RKO (cell line): Measurements from ENCODE around the gene KRABD2.
"Not testable (repeated sequence)": the region's sequence is repeated elsewhere in the genome, so short reads cannot be mapped to it uniquely, and the experiment has no call there.

Experiments used
- DNase-seq: peaks from one replicate; pipeline ENCODE4 v3.0.0-alpha.2; 2016; ENCODE audit warnings: low spot score

Gene KRABD2

DNA sequence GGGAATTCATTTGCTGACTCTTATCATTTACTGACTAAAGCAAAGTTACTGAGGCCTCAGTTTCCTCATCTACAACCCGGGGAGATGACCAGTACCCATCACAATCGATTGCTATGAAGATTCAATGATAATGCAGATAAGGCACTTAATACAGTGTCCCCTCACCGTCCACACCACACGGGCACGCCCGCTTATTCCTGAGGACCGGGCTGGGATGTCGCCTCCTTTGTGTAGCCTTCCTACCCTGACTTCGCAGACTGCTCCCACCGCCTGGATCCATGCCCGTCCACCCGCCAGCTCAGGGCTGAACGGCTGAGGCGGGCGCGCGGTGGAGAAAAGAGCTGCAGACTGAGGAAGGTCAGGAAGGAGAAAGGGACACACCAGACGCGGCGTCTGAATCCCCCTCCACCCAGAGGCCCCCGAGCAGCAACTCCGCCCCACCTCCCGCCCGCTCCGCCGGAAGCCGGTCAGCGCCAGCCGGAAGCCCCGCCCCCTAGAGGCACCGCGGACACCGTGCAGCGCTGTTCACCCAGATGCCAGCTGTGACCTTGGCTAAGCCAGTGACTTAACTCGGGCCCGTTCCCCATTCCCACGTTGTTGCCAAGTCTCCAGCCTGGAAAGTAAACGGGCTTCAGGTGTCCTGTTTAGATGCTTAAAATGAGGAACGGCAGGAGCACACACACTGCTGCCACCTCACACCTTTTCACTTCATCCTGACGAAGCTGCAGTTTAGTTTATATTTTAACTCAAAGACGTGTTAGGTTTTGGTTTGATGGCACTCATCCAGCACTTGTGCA lies at the start of gene KRABD2:
KRABD2 (minus strand) TSS at position 434 of the 797 bp plus-strand sequence.
- peak; percentile 94 for DNase-seq

DNA sequence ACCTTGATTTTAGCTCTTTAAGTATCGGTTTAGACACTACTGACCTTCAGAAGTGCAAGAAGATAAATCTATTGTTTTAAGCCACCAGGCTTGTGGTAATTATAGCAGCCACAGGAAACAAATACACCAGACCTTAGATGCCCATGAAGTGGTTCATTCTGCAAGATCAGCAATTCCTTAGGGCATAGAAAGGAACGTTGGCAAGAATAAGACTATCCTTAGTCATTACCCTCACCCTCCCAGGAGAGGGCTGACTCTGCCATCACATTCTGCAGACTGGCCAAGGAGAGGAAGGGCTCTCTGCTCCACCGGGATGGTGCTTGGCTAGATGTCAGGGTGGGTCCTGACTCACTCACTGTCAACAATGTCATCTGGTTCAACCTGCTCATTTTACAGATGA lies 45.1 kb upstream of the KRABD2 start:
- DNase-seq = no peak

DNA sequence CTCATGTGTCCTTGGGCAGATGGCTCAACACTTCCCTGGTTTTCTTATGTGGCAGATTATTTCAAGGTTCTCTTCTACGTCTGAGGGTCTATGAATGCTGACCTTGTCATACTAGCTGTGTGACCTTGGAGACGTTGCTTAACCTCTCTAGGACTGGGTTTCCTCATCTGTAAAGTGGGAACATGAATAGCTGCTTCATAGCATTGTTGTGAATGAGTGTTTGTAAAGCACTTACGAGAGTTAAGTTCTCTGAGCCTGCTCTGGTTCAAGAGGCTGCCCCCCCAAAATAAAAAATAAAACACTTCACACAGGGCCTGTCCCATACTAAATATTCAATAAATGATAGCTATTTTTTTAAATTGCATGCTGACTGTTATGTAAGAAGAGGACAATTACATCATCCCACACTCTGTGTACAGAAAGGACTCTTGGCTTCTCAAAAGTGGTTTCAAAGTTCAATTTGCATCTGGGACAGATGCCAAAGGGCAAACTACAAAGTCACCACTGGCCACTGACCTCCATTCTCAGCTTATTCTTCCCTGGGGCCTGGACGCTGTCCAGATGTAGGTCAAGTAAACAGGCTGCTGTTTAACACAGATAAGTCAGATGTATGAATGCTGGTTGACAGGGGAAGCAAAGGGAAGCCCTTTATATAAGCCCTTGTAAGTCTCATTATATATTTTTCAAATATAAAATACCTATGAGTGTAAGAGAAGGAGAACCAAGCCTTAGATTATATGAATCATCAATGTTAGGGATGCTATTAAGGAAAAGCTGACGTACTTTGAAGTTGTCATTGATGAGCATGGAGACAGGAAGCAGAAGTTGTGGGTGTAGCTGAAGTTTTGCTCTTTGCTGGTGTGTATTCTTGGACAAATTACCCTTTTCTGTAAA lies 43.8 kb upstream of the KRABD2 start:
- no peak for DNase-seq

DNA sequence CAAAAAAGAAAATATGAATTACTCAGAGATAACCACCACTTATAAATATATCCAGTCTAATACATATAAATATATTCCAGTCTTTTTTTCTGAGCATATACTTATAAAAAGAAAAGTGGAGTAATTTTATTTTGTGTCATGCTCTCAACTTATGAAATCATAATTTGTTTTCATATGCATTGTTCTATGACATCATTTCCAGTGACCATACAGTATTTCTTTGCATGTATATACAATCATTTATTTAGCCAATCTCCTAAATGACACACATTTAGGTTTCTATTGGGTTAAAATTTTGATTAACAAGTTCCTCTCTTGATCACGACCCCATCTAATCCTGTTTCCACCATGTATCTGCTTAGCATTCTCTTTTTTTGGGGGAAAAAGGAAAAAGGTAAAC lies 42.8 kb upstream of the KRABD2 start:
- DNase-seq = no peak

DNA sequence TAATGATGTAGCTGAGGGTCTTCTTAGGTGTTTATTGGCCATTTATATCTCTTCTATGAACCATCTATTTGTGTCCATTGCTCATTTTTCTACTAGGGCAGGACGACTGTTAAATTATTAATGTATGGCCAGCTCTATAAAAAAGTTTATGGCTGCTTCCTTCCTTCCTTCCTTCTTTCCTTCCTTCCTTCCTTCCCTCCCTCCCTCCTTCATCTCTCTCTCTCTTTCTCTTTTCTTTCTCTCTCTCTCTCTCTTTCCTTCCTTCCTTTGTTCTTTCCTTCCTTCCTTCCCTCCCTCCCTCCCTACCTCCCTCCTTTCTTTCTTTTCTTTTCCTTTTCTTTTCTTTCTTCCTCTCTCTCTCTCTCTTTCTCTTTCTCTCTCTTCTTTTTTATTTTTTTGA lies 42.0 kb upstream of the KRABD2 start:
- DNase-seq = no peak

DNA sequence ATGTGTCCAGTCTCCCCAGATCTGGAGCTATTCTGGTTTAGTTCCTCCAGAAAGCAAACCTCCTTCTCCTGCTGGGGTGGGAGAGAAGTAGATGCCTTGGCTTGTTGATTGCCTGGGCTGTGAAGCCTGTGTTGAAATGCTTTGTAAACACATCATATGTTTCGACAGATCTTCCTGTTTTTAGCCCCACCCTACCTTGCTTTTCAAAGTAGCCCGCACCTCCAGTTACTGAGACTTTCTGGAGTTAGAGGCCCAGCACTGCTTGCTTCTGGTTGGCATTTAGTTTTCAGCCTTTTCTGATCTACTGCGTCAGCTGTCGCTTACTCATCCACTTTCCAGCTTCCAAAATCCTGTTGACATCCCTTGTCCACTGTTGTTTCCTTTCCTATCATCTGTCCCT lies 41.3 kb upstream of the KRABD2 start:
- no peak for DNase-seq

DNA sequence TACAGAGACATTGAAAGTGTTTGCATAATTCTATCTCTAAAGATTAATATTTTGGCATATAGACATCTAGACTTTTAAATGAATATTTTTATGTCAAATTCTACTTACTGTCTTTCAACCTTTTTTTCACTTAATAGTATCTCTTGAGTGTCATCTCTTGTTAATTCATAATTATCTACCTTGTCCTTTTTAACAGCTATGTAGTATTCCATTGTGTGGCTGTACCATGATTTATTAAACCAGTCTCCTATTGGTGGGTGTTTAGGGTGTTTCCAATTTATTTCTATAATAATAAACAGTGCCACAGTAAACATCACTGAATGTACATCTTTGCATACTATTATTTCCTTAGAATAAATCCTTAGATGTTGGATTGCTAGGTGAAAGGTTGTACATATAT lies 37.4 kb upstream of the KRABD2 start:
- no peak for DNase-seq

DNA sequence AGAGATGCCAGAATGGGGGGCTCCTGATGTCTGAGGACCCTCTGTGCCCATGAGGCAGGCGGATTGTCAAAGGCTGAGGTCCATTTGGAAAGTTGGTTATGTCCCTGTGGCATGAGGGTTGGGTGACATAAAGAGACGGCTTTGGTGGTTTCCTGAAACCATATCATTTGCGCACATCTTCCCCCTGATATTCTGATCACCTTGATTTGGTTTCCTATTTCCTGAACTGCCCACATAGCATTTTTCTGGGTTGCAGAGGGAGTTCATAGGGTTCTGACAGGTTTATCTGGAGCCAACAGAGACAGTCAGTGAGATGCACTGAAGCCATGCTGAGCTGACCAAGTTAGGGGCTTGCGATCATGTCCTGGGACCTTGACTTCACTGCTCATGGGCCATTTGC lies 36.8 kb upstream of the KRABD2 start:
- DNase-seq = no peak

DNA sequence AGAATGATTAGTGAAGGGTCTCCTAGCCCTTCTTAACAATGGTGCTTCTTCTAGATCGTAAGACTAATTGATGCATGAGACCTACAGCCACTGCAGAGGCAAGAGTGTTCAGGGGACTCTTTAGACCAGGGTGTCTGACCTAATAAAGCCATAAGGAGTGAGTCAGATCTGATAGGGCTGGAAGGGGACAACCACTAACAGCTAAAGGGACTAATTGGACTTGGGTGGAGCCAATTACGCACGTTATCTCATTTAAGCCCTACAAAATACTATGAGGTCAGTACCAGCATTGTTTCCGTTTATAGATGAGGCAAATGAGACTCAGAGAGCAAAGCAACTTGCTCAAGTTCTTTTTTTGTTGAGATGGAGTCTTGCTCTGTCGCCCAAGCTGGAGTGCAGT lies 35.6 kb upstream of the KRABD2 start:
- no peak for DNase-seq

DNA sequence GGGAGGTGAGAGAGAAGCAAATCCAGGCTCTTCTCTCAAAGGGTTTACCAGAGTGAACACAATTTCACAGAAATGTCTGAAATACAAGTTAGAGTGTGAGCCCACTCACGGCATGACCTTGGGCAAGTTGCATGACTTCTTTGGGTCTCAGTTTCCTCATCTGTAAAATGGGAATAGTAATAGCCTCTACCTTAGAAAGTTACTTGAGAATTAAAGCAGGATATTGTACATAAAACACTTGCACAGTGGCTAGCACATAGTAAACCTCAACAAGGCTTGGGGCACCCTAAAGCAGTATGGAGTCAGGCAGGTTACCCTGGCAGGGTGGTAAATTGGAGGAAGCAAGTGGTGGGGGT lies 34.4 kb upstream of the KRABD2 start:
- no peak for DNase-seq

DNA sequence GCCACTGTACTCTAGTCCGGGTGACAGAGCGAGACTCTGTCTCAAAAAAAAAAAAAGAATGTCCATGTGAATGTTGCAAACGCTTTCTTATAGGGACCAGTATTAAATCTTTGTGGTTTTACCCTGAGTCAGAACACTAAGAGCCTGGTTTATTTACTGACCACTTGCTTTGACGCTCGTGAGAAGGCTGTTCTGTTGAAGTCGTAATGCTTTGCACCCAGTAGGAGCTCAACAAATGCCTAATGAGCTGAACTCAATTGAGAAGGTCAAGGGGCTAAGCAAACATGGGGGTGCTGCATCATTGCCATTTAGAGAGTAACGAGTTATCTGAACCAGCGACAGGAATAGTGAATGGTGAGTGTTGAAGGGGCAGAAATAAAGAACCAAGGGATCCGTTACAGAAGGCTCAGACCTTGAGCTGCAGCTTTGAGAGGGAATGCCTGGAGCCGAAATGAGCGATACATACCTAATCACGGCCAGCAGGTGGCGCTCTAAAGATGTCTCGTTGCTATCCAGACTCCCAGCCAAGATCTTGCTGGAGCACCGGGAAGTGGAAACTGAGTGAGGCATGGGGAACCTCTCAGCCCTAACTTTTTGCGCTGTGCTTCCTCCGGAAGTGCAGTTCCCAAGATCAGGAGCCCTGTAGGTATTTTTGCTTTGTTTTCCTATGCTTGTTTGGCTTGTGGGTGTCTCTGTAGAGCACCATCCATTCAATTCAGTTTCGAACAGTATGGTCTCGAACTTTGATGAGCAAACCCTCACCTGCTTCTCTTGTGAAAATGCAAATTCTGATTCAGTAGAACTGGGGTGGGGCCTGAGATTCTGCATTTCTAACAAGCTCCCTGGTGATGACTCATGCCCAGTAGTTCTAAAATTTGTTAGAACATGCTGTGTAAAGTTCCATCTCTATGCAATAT lies 33.7 kb upstream of the KRABD2 start:
- peak; percentile 87 for DNase-seq

DNA sequence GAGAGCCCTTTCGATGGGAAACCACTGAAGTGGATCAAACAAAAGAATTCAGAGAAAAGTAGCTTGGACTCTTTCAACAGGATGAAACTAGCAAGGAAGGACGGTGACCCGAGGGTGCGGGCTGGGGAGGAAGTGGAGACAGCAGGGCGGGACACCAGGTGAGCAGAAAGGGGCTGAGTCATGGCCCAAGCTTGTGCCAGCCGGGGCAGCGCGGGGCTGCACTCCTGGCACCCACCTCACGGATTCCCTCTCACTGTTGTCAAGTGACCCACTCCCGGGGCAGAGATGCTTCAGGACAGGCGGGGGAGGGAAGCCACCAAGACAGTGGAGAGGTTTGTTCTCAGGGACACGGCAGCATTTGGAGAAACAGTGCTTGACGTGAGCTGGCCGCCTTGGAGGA lies 31.9 kb upstream of the KRABD2 start:
- DNase-seq = no peak

DNA sequence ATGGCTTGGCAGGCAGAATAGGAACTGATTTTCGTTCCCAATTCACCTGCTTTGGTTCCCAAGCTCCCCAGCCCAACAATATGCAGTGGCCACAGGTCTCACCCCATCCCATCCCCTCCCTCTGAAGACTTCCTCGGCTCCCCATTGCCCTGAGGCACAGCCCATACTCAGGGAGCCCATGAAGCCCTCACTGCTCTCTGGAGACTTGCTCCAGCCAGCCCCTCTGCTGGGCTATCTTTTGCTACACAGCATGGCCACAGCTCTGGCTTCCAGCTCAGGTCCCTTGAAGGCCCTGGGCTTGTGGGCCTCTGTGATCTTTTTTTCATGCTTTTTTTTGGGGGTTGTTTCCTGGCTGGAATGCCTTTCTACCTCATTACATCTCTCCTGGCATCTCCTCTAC lies 29.7 kb upstream of the KRABD2 start:
- DNase-seq = no peak

DNA sequence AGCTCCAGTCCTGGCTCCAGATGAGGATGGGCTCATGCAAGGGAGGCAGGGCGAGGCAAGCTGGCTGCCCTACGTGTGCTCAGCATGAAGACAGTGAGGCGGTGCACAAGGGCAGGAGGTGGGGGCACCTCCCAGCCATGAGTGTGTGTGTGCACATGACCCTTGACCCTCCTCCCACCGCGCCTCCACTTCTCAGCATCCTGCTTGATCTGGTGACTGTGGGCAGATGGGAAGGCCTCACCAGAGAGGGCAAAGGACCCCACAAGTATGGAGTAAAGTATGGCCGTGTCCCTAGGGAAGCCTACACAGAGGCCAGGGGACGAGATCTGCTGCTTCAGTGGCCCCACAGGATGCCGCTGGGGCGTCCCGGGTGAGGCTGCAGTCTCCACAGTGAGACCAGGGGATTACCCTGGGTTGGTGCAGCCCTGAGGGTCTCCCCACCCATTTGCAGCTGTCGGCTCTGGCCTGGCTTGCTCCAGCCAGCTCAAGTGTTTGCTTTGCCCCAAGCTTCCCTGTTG lies 29.1 kb upstream of the KRABD2 start:
- no peak for DNase-seq

DNA sequence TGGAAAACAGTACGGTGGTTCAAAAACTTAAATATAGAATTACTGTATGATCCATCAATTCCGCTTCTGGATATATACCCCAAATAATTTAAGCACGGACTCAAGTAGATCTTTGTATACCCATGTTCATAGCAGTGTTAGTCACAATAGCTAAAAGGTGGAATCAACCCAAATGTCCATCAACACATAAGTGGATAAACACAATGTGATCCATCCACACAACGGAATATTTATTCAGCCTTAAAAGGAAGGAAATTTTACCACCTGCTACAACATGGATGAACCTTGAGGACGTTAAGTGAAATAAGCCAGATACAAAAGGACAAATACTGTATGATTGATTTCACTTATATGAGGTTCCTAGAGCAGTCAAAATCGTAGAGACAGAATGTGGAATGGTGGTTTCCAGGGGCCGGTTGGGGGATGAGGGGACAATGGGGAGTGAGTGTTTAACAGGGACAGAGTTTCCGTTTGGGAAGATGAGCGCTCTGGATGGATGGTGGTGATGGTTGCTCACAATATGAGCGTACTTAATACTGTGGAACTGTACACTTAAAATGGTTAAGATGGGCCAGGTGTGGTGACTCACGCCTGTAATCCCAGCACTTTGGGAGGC lies 26.5 kb upstream of the KRABD2 start:
- DNase-seq = no peak

DNA sequence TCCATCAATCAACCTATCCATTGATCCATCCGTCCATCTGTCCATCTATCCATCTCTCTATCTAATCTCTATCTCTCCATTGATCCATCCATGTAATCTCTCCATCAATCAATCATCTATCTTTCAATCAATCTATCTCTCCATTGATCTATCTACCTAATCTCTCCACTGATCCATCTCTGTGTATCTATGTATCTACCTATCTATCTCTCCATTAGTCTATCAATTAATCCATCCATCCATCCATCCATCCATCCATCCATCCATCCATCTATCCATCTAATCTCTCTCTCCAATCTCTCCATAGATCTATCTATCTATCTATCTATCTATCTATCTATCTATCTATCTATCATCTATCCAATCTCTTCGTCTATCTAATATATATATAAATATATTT lies 24.6 kb upstream of the KRABD2 start:
- no peak for DNase-seq

DNA sequence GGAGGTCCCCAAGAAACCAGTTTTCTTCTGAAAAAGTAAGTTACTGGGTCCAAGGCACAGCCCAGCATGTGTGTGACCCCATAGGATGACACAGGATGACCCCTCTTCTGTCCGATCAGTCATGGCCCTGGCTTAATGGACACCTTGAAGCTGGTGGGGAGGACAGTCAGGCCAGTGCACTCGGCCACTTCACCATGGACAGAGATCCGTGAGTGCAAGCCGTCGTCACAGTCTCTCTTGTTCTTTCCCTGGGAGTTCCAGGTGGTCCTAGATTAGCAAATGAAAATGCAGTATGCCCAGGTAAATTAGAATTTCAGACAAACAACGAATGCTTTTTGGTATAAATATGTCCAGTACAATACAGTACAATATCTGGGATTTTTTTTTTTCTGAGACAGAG lies 22.5 kb upstream of the KRABD2 start:
- no peak for DNase-seq

DNA sequence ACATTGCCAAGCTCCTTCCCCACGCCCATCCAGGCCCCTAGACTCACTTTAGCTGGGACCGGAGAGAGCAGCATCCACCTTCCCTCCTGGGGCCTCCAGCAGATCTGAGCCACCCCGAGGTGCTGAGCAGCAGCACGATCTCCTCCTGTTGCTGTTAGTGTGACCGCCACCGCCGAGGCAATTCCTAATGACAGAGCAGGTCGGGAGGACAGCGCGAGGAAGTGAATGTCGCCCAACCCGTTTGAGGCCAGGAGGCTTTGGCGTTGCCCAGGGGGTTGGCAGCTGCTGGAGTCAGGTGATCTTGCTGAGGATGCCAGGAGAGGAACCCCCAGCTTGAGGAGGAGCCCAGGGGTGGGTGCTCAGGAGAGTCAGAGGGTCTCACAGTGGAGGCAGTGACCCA lies 21.1 kb upstream of the KRABD2 start, which contains the start of gene RNF222:
RNF222 (minus strand) TSS at position 192 of the 400 bp plus-strand sequence. CDS start 4,366 bp downstream, outside the sequence.
- no peak for DNase-seq

DNA sequence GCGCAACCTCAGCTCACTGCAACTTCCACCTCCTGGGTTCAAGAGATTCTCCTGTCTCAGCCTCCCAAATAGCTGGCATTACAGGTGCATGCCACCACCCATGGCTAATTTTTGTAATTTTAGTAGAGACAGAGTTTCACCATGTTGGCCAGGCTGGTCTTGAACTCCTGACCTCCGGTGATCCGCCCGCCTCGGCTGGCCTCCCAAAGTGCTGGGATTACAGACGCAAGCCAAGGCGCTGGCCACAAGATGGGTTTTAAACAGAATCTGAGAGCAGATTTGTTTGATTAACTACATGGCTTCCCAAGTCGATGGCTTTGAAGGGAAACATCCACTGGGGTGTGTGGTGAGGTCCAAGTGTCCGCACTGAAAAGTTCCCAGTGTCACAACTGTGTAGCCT lies 18.0 kb upstream of the KRABD2 start:
- DNase-seq = not testable (repeated sequence)

DNA sequence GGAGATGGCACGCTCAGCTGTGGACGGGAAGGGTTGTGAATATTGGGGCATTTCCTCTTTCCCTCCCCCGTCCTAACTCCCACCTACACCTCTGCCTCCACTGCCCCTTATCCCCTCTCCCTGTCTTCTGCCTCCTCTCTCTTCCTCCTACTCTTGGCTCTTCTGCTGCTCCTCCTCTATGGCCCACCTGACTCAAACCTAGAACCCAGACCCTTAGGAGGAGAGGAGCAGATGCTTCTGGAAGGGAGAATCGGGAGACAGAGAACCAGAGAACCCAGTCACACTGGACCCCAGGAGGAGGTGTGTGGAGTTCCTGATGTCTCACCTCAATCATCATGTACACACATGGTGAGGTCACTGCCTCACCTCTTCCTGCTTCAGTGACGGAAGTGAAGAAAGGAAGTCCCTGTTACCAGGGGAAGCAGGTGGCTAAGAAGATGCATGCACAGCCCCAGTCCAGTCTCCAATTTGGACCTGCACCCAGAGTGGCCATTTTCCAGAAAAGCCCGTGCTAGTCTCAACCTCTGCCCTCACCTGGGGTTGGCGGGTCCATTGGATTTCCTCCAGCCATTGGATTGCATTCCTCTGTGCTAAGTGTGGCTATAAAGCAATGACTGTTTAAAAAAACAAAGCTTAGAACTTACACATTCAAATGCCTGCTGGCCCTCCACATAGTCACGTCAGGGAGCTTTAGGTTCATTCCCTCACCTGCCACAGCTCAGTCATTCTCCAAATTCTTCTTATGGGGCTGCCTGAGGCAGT lies 17.1 kb upstream of the KRABD2 start:
- peak; percentile 31 for DNase-seq
